ENCODE measurements around the gene CCDC171.
"Not testable (repeated sequence)": the region's sequence is repeated elsewhere in the genome, so short reads cannot be mapped to it uniquely, and the experiment has no call there.

Gene CCDC171

DNA sequence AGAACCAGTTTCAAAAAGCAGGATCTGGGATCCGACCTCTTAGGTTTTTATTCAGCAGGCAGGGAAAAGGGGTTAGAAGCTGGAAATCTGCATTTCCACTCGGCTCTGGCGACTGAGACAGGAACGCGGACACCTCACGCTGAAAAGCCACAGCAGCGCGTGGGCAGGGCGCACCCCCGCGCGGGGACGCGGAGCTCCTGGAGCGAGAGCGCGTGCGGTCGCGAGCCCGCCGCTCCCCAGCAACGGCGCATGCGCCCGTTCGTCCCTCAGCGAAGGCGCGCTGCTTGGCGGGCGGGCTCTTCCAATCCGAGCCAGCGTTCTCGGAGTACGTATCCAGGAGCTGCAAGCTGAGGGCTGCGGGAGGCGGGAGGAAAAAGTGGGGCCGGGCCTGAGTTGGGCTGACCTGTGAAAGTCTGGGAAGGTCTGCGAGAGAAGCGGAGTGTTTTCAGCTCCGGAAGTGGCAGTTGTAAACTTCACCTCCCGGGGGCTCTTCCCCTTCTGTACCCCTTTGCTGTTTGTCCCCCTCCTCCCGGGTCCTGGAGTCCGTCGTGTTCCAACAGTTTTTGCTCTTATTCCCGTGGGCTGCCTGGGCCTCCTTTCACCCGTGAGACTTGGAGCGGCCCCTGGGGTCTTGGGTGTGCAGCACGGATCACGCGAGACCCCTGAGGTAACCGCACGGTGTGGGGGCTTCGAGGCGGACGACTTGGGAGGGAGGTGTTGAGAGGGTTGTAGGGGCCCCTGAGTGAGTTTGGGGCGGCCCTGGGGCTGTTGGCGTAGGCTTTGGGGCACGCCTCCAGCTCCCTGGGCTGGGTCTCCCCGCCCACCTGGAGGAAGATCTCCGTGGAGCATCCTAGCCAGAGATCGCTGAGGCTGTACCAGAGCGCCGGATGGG lies at the start of gene CCDC171:
CCDC171 (plus strand) TSS at position 408 of the 892 bp plus-strand sequence. CDS start 11,046 bp downstream, outside the sequence.
- ATAC-seq, result peak; percentile 91

DNA sequence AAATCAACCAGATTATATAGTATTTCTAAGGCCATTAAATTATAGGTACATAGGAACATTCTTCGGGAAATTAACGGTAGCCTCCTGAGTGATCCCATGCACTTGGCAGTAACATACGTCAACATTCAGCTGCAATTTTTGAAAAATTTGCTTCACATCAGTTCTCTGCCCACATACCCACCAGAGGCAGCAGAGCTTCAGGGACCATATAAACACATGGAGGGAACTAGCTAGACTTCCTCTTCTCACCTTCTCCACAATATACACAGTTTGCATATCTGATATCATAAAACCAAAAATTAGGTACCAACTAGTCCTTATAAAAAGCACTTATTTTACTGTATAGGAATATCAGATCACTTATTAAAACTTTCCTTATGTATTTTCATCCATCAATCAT lies 46.9 kb upstream of the CCDC171 start:
- peaks cover 54% of the 10 kb centered on the region for H3K4me1 Mint-ChIP-seq
- H3K9me3 Mint-ChIP-seq, result no peaks in the 10 kb centered on the region
- no peak for ATAC-seq
- no peak overlapping the region for H3K27ac Mint-ChIP-seq
- H3K36me3 Mint-ChIP-seq, result peaks cover 36% of the 10 kb centered on the region
- no peaks in the 10 kb centered on the region for H3K27me3 Mint-ChIP-seq
- H3K4me3 Mint-ChIP-seq, result no peak overlapping the region

More for the DNA sequence above, at the start of gene CCDC171:
- Mint-ChIP-seq H3K4me1 (peaks cover 22% of the 10 kb centered on the region), H3K27ac (peak within 1 kb of the TSS; percentile 76), H3K36me3 (no peaks in the 10 kb centered on the region), H3K27me3 (no peaks in the 10 kb centered on the region), H3K4me3 (peak within 1 kb of the TSS; percentile 98), H3K9me3 (no peaks in the 10 kb centered on the region)

DNA sequence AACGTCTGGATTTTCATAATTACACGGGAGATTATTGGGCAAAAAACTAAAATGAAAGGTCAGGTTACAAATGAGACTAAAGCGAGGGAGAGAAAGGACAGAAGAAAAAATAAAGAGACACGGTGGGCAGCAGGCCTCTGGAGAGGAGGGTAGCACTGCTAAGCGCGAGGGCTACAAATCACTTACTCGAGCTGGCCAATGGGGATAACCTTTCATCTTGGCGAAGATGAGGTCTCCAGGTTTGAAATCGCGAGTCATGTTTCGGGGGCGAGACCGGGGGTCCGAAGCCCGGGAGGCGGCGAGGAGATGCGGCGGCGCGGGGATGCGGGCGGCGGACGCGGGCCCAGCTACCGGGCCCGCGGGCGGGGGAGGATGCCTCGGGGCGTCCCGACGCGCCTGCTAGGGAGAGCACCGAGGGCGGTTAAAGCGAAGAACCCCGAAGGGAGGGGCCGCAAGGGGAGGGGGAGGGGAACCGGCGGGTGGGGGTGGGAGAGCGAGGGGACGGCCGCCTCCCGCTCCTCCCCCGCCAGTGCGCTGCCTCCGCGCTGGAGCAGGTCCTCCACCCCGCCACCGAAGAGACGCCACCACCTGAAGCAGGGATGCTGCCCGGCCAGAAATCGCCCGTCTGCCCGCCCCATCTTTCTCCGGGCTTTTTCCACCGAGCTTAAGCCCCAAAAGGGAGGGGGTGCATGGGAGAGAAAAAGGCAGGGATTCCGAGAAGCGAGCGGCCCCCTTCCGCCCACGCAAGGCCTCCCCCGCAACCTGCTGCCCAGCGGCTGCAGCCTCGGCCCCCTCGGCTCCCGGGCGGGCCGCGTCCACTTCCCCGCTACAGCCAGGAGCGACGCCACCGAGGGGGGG lies 42.7 kb upstream of the CCDC171 start:
- Mint-ChIP-seq H3K4me1 (peaks cover 62% of the 10 kb centered on the region), H3K4me3 (peak overlapping the region; percentile 93), H3K27me3 (no peaks in the 10 kb centered on the region), H3K9me3 (no peaks in the 10 kb centered on the region), H3K27ac (peak overlapping the region; percentile 97), H3K36me3 (peaks cover 21% of the 10 kb centered on the region)
- ATAC-seq, result peak; percentile 81

DNA sequence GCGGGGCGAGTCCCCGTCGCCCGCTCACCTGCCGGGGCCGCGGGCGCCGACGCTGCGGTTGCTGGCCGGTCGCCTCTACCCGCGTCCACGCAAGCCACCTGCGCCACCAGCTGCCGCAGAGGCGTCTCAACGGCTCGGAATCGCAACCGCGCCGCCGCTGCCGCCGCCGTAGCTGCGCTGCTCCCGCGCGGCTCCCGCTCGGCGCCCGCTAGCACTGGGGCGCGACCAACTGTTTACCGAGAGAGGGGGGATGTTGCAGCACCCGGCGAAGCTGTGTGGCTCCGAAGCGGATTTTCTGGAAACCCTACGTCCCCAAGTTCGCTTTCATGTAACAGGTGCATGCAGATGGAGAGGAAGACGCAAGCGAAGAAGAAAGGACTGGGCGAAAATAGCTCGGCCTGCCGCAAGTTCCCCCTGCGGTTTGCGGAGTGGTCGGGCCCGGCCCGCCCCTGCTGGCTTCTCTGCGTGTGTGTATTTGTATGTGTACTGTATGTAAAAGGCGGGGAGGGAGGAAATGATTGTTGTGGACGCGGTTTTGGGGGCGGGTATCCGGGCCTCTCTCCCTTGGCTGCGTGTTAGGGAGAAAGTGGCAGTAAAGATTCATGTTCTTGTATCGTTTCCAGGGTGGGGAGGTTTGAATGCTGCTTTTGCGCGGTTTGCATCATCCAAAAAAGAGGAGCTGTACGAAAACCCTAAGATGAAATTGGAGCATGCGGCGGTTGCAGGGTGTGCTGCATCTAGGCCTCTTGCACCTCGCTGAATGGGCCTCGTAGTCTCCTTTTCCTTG lies 41.9 kb upstream of the CCDC171 start, which contains the start of gene PSIP1:
PSIP1 (minus strand) TSS at position 182 of the 787 bp plus-strand sequence. CDS start 782 bp downstream, outside the sequence.
- Mint-ChIP-seq H3K36me3 (peaks cover 17% of the 10 kb centered on the region), H3K4me1 (peaks cover 59% of the 10 kb centered on the region), H3K4me3 (peak within 1 kb of the TSS; percentile 93), H3K9me3 (no peaks in the 10 kb centered on the region), H3K27ac (peak within 1 kb of the TSS; percentile 97), H3K27me3 (no peaks in the 10 kb centered on the region)
- peak; percentile 90 for ATAC-seq

DNA sequence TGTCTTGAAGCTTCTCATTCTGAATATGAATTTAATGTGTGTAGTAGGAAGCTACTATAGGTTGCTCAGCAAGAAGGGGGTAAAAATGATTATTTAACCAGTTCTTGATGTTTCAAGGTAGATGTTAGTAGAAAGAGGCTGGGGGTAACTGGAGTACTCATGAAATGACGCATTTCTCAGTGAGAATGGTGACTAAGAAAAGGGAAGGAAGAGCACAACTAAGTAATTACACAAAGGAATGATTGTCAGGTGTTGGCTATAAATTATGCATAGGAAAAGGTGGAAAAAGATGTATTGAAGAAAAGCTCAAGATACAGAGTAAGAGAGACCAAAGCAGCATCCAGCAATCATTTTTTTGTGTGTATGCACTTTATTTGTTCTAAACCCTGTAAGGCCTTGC lies 40.6 kb upstream of the CCDC171 start:
- peak overlapping the region; percentile 97 for H3K27ac Mint-ChIP-seq
- no peaks in the 10 kb centered on the region for H3K27me3 Mint-ChIP-seq
- no peak for ATAC-seq
- peak overlapping the region; percentile 17 for H3K4me3 Mint-ChIP-seq
- H3K9me3 Mint-ChIP-seq, result no peaks in the 10 kb centered on the region
- H3K36me3 Mint-ChIP-seq, result peaks cover 7% of the 10 kb centered on the region
- H3K4me1 Mint-ChIP-seq, result peaks cover 48% of the 10 kb centered on the region

DNA sequence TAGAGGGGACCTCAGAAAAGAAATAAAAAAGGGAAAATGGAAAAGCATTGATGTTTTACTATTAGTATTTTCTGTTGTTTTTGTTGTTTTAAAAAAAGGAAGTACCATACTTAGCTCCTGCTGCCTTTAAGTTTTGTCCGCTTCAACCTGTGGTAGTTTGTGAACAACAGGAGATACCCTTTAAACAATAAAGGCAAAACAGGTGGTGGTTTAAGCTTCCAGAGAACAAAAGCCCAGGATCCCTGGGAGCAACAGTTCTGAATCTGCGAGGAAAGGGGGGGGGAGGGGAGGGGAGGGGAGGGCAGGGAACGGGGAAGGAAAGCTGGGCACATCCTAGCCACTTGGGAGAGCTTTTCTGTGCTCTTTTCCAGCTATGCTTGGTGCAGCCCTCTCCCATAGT lies 40.0 kb upstream of the CCDC171 start:
- Mint-ChIP-seq H3K36me3 (peaks cover 7% of the 10 kb centered on the region), H3K4me3 (no peak overlapping the region), H3K27me3 (no peaks in the 10 kb centered on the region)

DNA sequence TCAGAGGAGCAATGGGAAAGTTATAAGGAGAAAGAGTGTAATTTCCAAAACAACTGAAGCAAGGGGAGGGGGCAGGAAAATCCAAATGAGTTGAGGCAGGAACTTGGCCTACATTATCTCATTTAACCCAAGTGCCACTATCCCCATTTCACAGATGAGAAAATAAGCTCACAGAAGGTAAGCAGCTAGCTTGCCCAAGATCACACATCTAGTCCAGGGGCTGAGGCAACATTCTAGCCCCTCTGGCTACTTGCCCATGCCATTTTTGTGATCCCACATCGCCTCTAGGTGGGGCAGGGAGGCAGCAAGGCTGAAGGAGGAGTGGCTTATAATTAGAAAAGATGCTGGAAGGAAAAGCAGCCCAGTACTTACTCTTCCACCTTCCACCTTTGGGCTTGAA lies 39.5 kb upstream of the CCDC171 start:
- Mint-ChIP-seq H3K4me1 (peaks cover 42% of the 10 kb centered on the region), H3K36me3 (peaks cover 4% of the 10 kb centered on the region)

More for the DNA sequence above, 40.0 kb upstream of the CCDC171 start:
- H3K4me1 Mint-ChIP-seq, result peaks cover 47% of the 10 kb centered on the region
- peak overlapping the region; percentile 97 for H3K27ac Mint-ChIP-seq
- no peaks in the 10 kb centered on the region for H3K9me3 Mint-ChIP-seq
- no peak for ATAC-seq

DNA sequence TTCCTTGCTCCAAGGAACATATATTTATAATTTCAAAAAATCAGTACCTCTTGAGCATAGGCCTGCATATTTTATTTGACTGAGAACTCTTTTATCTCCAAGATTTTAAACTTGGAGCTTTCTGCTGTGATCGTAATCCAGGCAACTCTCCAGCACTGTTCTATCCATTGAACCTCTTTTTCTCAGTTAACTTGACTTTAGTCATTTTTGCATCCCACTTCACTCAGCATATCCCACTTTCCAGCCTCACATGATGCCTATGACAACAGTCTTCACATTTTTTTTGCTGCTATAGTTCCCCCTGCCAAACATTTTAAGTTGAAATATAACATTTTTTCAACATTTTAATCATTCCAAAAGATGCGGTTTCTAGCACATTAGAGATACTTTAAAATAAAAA lies 33.0 kb upstream of the CCDC171 start:
- no peaks in the 10 kb centered on the region for H3K27me3 Mint-ChIP-seq
- no peak overlapping the region for H3K27ac Mint-ChIP-seq
- H3K4me1 Mint-ChIP-seq, result no peaks in the 10 kb centered on the region
- ATAC-seq, result no peak
- H3K4me3 Mint-ChIP-seq, result no peak overlapping the region
- H3K36me3 Mint-ChIP-seq, result no peaks in the 10 kb centered on the region
- H3K9me3 Mint-ChIP-seq, result no peaks in the 10 kb centered on the region

More for the DNA sequence above, 39.5 kb upstream of the CCDC171 start:
- Mint-ChIP-seq H3K27me3 (no peaks in the 10 kb centered on the region), H3K27ac (peak overlapping the region; percentile 97), H3K9me3 (no peaks in the 10 kb centered on the region), H3K4me3 (no peak overlapping the region)
- no peak for ATAC-seq

DNA sequence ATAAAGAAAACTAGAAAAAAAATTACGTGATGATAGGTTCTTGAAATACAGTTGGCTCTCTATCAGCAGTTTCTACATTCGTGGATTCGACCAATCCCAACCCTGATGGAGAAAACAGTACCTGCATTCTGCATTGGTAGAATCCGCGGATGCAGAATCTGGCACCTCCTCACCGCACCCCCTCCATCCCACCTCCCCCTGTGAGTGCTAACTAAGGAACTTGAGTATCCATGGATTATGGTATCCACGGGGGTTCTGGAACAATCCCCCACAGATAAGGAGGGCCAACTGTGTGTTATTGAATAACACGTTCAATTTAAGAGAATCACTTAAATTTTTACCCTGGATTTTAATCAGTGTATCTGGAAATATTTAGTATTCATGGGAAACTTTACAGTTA lies 31.6 kb upstream of the CCDC171 start:
- Mint-ChIP-seq H3K27me3 (no peaks in the 10 kb centered on the region), H3K4me3 (no peak overlapping the region), H3K9me3 (no peaks in the 10 kb centered on the region), H3K36me3 (no peaks in the 10 kb centered on the region), H3K27ac (no peak overlapping the region), H3K4me1 (no peaks in the 10 kb centered on the region)
- ATAC-seq, result no peak

DNA sequence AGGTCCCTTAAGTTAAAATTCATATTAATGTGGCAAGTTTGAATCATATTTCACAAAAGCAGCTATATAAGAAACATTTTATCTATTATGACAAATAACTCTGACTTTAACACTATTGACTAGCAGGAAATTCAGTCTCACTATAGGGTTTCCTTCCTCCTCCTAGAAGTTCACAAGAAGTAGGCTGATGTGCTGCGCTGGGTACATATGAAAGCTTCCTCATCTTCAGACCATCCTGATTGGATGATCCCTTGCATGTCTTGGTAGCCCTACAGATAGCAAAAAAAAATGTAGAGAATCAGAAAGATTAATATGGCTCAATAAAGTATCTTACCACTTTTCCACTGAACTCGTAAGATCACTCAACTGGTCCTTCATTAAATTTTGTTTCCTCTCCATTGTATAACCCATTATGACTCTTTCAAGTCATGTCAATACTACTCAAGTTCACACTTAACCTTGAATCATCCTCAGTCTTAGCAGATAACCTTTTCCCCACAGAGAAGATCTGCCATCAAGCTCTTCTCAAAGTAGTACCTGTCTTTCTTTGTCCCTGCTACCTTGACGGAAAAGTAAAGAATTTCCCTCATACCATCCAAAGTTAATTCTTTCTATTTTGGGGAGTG lies 30.6 kb upstream of the CCDC171 start:
- Mint-ChIP-seq H3K27ac (no peak overlapping the region), H3K27me3 (no peaks in the 10 kb centered on the region), H3K4me1 (no peaks in the 10 kb centered on the region), H3K36me3 (no peaks in the 10 kb centered on the region), H3K4me3 (no peak overlapping the region), H3K9me3 (no peaks in the 10 kb centered on the region)
- no peak for ATAC-seq

DNA sequence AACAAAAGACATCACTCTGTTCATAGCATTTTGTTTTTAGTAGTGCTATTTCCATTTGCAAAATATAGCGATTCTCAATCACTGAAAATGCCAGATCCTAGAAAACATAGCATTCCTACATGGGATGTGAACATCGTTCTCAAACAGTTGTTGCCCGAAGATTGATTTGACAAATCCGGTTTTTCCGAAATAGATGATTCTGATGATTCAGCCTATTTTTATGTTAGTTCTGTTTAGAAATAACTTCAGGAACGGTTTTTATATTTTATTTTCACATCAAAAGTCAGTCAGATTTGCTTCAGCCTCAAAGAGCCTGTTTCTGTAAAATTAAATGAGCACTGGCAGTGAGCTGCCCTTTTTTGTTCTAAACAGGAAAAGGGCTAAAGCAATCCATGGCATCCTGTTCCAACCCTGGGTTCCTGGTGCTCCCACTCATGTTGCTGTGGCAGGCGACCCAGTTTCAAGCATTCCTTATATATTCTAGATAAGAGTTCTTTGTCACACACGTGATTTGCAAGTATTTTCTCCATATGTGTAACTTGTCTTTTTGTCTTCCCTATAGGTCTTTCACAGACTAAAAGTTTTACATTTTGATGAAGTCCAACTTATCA lies 27.9 kb upstream of the CCDC171 start:
- no peak for ATAC-seq
- H3K4me3 Mint-ChIP-seq, result no peak overlapping the region
- H3K36me3 Mint-ChIP-seq, result no peaks in the 10 kb centered on the region
- peaks cover 12% of the 10 kb centered on the region for H3K4me1 Mint-ChIP-seq
- no peaks in the 10 kb centered on the region for H3K9me3 Mint-ChIP-seq
- no peaks in the 10 kb centered on the region for H3K27me3 Mint-ChIP-seq
- H3K27ac Mint-ChIP-seq, result no peak overlapping the region

DNA sequence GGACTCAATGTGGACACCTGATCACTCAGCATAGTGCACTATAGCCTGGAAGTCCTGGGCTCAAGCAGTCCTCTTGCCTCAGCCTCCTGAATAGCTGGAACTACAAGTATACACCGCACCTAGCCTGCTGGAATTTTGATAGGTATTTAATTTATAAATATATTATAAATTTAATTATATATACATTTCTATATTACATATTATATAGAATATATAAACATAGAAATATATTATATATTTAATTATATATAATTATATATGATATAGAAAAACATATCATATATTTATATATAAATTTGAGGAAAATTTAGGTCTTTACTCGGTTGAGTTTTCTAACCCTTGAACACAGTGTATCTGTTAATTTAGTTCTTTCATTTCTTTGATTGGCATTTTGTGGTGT lies 26.9 kb upstream of the CCDC171 start:
- H3K4me3 Mint-ChIP-seq, result no peak overlapping the region
- peaks cover 18% of the 10 kb centered on the region for H3K4me1 Mint-ChIP-seq
- ATAC-seq, result no peak
- no peaks in the 10 kb centered on the region for H3K9me3 Mint-ChIP-seq
- no peak overlapping the region for H3K27ac Mint-ChIP-seq
- H3K36me3 Mint-ChIP-seq, result no peaks in the 10 kb centered on the region
- H3K27me3 Mint-ChIP-seq, result no peaks in the 10 kb centered on the region

DNA sequence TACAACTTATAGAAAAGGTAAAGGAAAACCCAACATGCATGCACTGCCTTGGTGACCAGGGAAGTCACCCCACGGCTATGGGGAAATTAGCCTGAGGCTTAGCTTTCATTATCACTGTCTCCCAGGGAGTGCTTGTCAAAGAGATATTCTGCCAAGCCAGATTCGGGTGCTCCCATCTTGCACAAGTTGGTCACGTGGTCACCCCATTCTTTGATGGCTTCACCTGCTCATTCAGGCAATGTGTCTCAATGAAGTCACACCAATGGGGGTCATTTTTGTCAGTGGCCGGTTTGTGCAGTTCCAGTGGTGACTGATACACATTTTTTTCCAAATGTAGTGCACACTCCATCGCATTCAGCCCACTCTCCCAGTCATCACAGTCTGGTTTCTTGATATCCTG lies 25.8 kb upstream of the CCDC171 start:
- H3K9me3 Mint-ChIP-seq, H3K36me3 Mint-ChIP-seq, H3K4me3 Mint-ChIP-seq, ATAC-seq, H3K27me3 Mint-ChIP-seq, H3K27ac Mint-ChIP-seq: not testable (repeated sequence)
- H3K4me1 Mint-ChIP-seq, result peaks cover 18% of the 10 kb centered on the region
